IMR-90 (cell line): ENCODE data around the gene RPP40. TPM values are rescaled to one million over a fixed set of nuclear protein-coding genes. Genes with fewer than 3 reads are reported as not detected.

Experiments used
- ATAC-seq: fragments of 200-7000 bp; cut with Tn5 transposase; 2 replicates; pipeline ENCODE4 v1.9.1; 2020; ENCODE audit warnings: low read depth, mild to moderate bottlenecking, moderate library complexity
- BruUV-seq: library from RNA; stranded (reverse); fragments of 400-500 nt; replicated peaks from 2 replicates; lab custom pipeline; 2021; lab: Mats Ljungman, UMichigan
- CTCF ChIA-PET: fragments of 300-600 bp; formaldehyde crosslinking; extraction: SDS; loops from one replicate; lab custom pipeline; 2021; ENCODE audit warnings: antibody characterized with exemption; lab: Yijun Ruan, JAX
- POLR2A ChIA-PET: fragments of 300-600 bp; sonication (Branson Sonifier 250); formaldehyde crosslinking; loops from one replicate; lab custom pipeline; 2022; ENCODE audit warnings: antibody characterized with exemption; ENCODE audit not compliant: unreplicated experiment; lab: Charles Lee
- DNase-seq: peaks from one replicate; pipeline ENCODE4 v3.0.0; 2013
- H2AFZ ChIP-seq: replicated peaks from 2 replicates; pipeline ENCODE3; 2013; ENCODE audit warnings: low read length, mild to moderate bottlenecking; ENCODE audit not compliant: poor library complexity
- H2AK5ac ChIP-seq: 2 replicates; pipeline ENCODE4 v1.6.1; 2013; ENCODE audit warnings: low read depth, low read length, inconsistent platforms
- H2AK9ac ChIP-seq: replicated peaks from 2 replicates; pipeline ENCODE3; 2013; ENCODE audit warnings: mild to moderate bottlenecking, low read depth, low read length, moderate library complexity; ENCODE audit not compliant: poor library complexity
- H2BK120ac ChIP-seq: 2 replicates; pipeline ENCODE4 v1.6.1; 2013; ENCODE audit warnings: low read depth, low read length, inconsistent platforms
- H2BK15ac ChIP-seq: 3 replicates; pipeline ENCODE4 v1.6.1; 2013; ENCODE audit warnings: low read depth, low read length, inconsistent platforms
- H2BK20ac ChIP-seq: 2 replicates; pipeline ENCODE4 v1.6.1; 2013; ENCODE audit warnings: low read depth, mild to moderate bottlenecking, inconsistent platforms, low read length, moderate library complexity
- H2BK5ac ChIP-seq: 2 replicates; pipeline ENCODE4 v1.6.1; 2013; ENCODE audit warnings: mild to moderate bottlenecking, low read depth, low read length, inconsistent platforms; ENCODE audit not compliant: poor library complexity, severe bottlenecking
- H3K14ac ChIP-seq: replicated peaks from 2 replicates; pipeline ENCODE4 v1.6.1; 2013; ENCODE audit warnings: low read depth, low read length, inconsistent platforms
- H3K18ac ChIP-seq: 2 replicates; pipeline ENCODE4 v1.6.1; 2013; ENCODE audit warnings: low read depth, low read length, control low read depth
- H3K23ac ChIP-seq: 2 replicates; pipeline ENCODE4 v1.6.1; 2013; ENCODE audit warnings: low read depth, low read length, inconsistent platforms
- H3K27ac ChIP-seq: 2 replicates; pipeline ENCODE4 v1.5.1; 2013; ENCODE audit warnings: mild to moderate bottlenecking, control low read depth, low read length; ENCODE audit not compliant: insufficient read depth
- H3K27me3 ChIP-seq: 2 replicates; pipeline ENCODE4 v1.6.1; 2013; ENCODE audit warnings: low read length; ENCODE audit not compliant: control insufficient read depth, insufficient read depth
- H3K36me3 ChIP-seq: 2 replicates; pipeline ENCODE4 v1.6.1; 2013; ENCODE audit warnings: low read length, mixed read lengths; ENCODE audit not compliant: control insufficient read depth, insufficient read depth
- H3K4ac ChIP-seq: 2 replicates; pipeline ENCODE4 v1.6.1; 2013; ENCODE audit warnings: low read depth, low read length, inconsistent platforms
- H3K4me1 ChIP-seq: 2 replicates; pipeline ENCODE4 v1.6.1; 2013; ENCODE audit warnings: low read length, mixed read lengths; ENCODE audit not compliant: control insufficient read depth, insufficient read depth
- H3K4me2 ChIP-seq: 2 replicates; pipeline ENCODE4 v1.6.1; 2013; ENCODE audit warnings: low read depth, mild to moderate bottlenecking, control low read depth, low read length, moderate library complexity
- H3K4me3 ChIP-seq: 2 replicates; pipeline ENCODE4 v1.5.1; 2013; ENCODE audit warnings: low read depth, mild to moderate bottlenecking, control low read depth, low read length, moderate library complexity; ENCODE audit not compliant: insufficient read depth
- H3K56ac ChIP-seq: 2 replicates; pipeline ENCODE4 v1.6.1; 2013; ENCODE audit warnings: low read length, inconsistent platforms; ENCODE audit not compliant: insufficient read depth; ENCODE audit errors: extremely low read depth
- H3K79me1 ChIP-seq, 2 experiments: 2 replicates each; pipeline ENCODE4 v1.6.1; 2013; ENCODE audit warnings: low read length in 2 of 2, inconsistent platforms in 1 of 2, low read depth in 1 of 2
- H3K9ac ChIP-seq: 2 replicates; pipeline ENCODE4 v1.6.1; 2013; ENCODE audit warnings: low read depth, low read length, control low read depth
- H3K9me1 ChIP-seq: 2 replicates; pipeline ENCODE4 v1.6.1; 2013; ENCODE audit warnings: low read length, inconsistent platforms; ENCODE audit not compliant: insufficient read depth
- H3K9me3 ChIP-seq: 2 replicates; pipeline ENCODE4 v1.6.1; 2013; ENCODE audit warnings: low read length; ENCODE audit not compliant: control insufficient read depth, insufficient read depth
- H4K20me1 ChIP-seq: 2 replicates; pipeline ENCODE4 v1.6.1; 2013; ENCODE audit warnings: low read length, inconsistent platforms; ENCODE audit not compliant: insufficient read depth
- H4K5ac ChIP-seq: 2 replicates; pipeline ENCODE4 v1.6.1; 2013; ENCODE audit warnings: mild to moderate bottlenecking, low read depth, low read length, control low read depth
- H4K8ac ChIP-seq, 2 experiments: 2 replicates each; pipeline ENCODE4 v1.6.1; 2013; ENCODE audit warnings: low read depth in 2 of 2, low read length in 2 of 2, control low read depth in 1 of 2, inconsistent platforms in 1 of 2
- H4K91ac ChIP-seq: 2 replicates; pipeline ENCODE4 v1.6.1; 2013; ENCODE audit warnings: low read depth, low read length, inconsistent platforms; ENCODE audit not compliant: insufficient read depth
- BHLHE40 ChIP-seq: fragments of 150-350 bp; IDR thresholded peaks from 2 replicates; pipeline ENCODE4 v1.6.1; 2016; ENCODE audit warnings: mild to moderate bottlenecking, low read depth, low read length
- CEBPB ChIP-seq: IDR thresholded peaks from 2 replicates; pipeline ENCODE4 v1.6.1; 2012; ENCODE audit warnings: low read depth, low read length, improper control_type of control experiment
- CHD1 ChIP-seq: IDR thresholded peaks from 2 replicates; pipeline ENCODE4 v1.6.1; 2012; ENCODE audit warnings: low read depth, low read length, improper control_type of control experiment
- FOS ChIP-seq: fragments of 150-350 bp; IDR thresholded peaks from 2 replicates; pipeline ENCODE4 v1.6.1; 2016; ENCODE audit warnings: low read depth, low read length
- MAFK ChIP-seq: IDR thresholded peaks from 2 replicates; pipeline ENCODE4 v1.6.1; 2012; ENCODE audit warnings: low read depth, low read length, improper control_type of control experiment
- MAZ ChIP-seq: IDR thresholded peaks from 2 replicates; pipeline ENCODE4 v1.6.1; 2012; ENCODE audit warnings: low read depth, mild to moderate bottlenecking, low read length, improper control_type of control experiment, moderate library complexity, borderline replicate concordance
- MXI1 ChIP-seq: IDR thresholded peaks from 2 replicates; pipeline ENCODE4 v1.6.1; 2012; ENCODE audit warnings: low read depth, mild to moderate bottlenecking, low read length, moderate library complexity, borderline replicate concordance
- POLR2A ChIP-seq: IDR thresholded peaks from 2 replicates; pipeline ENCODE4 v1.6.1; 2012; ENCODE audit warnings: mild to moderate bottlenecking, low read depth, low read length
- RAD21 ChIP-seq: IDR thresholded peaks from 2 replicates; pipeline ENCODE4 v1.6.1; 2012; ENCODE audit warnings: low read length, improper control_type of control experiment
- RCOR1 ChIP-seq: IDR thresholded peaks from 2 replicates; pipeline ENCODE4 v1.6.1; 2012; ENCODE audit warnings: mild to moderate bottlenecking, low read length, improper control_type of control experiment; ENCODE audit not compliant: insufficient replicate concordance
- RFX5 ChIP-seq: IDR thresholded peaks from 2 replicates; pipeline ENCODE4 v1.8.0; 2012; ENCODE audit warnings: low read depth, mild to moderate bottlenecking, low read length, moderate library complexity
- SMC3 ChIP-seq: fragments of 150-350 bp; IDR thresholded peaks from 2 replicates; pipeline ENCODE4 v1.6.1; 2016; ENCODE audit warnings: low read depth, mild to moderate bottlenecking, antibody characterized with exemption, low read length, moderate library complexity
- WGBS, 2 experiments: methylation state at CpG; one replicate each; pipeline versions ENCODE4 v1.1.5 to v1.1.7; 2013; ENCODE audit warnings: missing lambda C conversion rate in 2 of 2; ENCODE audit not compliant: insufficient read length in 1 of 2; ENCODE audit errors: extremely low coverage in 2 of 2; 5-methylcytosine and 5-hydroxymethylcytosine counted together
- dilution Hi-C: fragments of 300-500 bp; cut with HindIII; formaldehyde crosslinking; loops from one replicate; pipeline ENCODE4 v1.14.3; 2018; ENCODE audit warnings: low sequenced_read_pairs; ENCODE audit not compliant: unreplicated experiment
- in situ Hi-C: fragments of 300-500 bp; cut with MboI; formaldehyde crosslinking; loops from 3 replicates; pipeline ENCODE4 v1.14.3; 2019; ENCODE audit warnings: low sequenced_read_pairs, inconsistent platforms, mixed read lengths
- intact Hi-C: fragments of 100-400 bp; cut with micrococcal nuclease; formaldehyde crosslinking; loops from 2 replicates; pipeline ENCODE4 v1.10.0; 2022
- polyA plus RNA-seq, 3 experiments: library from polyadenylated mRNA; depleted of rRNA; stranded (reverse); fragments of >200 nt; gene quantifications; 2 replicates each; pipeline ENCODE4 v1.2.3, GENCODE V29; 2012; ENCODE audit warnings: low replicate concordance in 1 of 3
- total RNA-seq: library from RNA; depleted of rRNA; stranded (reverse); fragments of >200 nt; gene quantifications from 2 replicates; pipeline ENCODE4 v1.2.3, GENCODE V29; 2012
- TF ChIP-seq, protein P1 (sequence below): fragments of 150-350 bp; IDR thresholded peaks from 2 replicates; pipeline ENCODE4 v1.6.1; 2017; ENCODE audit warnings: mild to moderate bottlenecking, antibody characterized with exemption, low read length, low read depth
- TF ChIP-seq, protein P2 (sequence below): fragments of 150-350 bp; IDR thresholded peaks from 2 replicates; pipeline ENCODE4 v1.6.1; 2016; ENCODE audit warnings: low read depth, mild to moderate bottlenecking, low read length, moderate library complexity, borderline replicate concordance
- TF ChIP-seq, protein P3 (sequence below): conservative IDR thresholded peaks from 2 replicates; pipeline ENCODE4 v1.5.1; 2012; ENCODE audit warnings: mild to moderate bottlenecking, low read depth, low read length, improper control_type of control experiment

Gene RPP40
- total and polyA plus RNA-seq, 2 of the 4 experiments (the other 2 are of a cell fraction) = 8.1 to 22.2 TPM

DNA sequence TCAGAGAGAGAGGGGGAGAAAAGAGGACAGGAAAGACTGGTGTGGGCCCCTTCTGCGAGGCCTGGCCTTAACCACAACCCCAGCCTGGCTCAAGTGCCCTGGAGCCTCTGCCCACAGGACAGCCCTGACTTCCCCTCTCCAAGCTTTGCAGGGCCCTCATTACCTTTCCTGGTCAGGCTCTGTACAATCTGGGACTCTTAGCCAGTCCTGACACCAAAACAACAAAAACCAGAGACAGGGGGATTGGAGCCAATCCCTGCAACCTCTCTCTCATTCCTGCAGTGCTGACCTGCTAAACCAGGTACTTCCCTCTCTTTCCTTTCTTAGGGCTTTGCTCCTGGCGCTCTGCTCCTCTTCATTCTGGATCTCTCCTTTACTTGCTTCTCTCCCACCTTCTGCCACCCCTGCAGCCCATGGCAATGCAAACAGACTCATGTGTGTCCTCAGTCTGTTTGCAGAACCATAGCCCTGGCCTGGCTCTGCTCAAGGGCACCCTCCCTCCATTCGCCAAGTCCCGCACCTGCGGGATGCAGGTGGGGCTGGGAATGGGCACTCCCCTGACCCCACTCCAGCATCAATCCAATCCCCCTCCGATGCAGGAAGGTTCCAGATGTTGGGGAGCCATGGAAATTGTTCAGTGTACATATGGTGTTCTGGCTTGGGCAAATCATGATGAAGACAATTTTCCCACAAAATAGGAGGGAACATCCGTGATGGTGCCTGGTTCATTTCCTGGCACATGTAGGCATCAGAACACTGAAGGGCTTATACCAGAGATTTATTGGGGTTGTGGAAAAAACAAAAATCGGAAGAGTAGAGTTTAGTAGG is 38.1 kb downstream of the RPP40 start:
- H2AFZ ChIP-seq = no peak overlapping the region
- H2BK120ac ChIP-seq = no peak overlapping the region
- 100% methylated on average over 2 of the region's 8 CpGs; no CpG with 5 or more reads in 1 of the 2 experiments for WGBS, 2 experiments
- no peak overlapping the region for H3K4me3 ChIP-seq
- CTCF ChIA-PET = no interaction called here
- H3K23ac ChIP-seq = no peak overlapping the region
- DNase-seq (no peak), ATAC-seq (no peak)
- H3K4me1 ChIP-seq = peaks cover 4% of the 10 kb centered on the region; the same call in 1 of the 2 replicates
- H4K5ac ChIP-seq = no peak overlapping the region
- no peaks in the 10 kb centered on the region for H3K9me3 ChIP-seq
- no peaks in the 10 kb centered on the region for H3K79me1 ChIP-seq
- intact Hi-C loops = no loop called here
- dilution Hi-C loops = no loop called here
- no peak overlapping the region for H2BK15ac ChIP-seq
- no peak overlapping the region for H3K18ac ChIP-seq
- no peaks in the 10 kb centered on the region for H3K27me3 ChIP-seq
- no peak overlapping the region for H4K91ac ChIP-seq
- no peak overlapping the region for H3K27ac ChIP-seq
- no peak overlapping the region for H2BK5ac ChIP-seq
- H3K9me1 ChIP-seq = peaks cover 12% of the 10 kb centered on the region; the same call in 1 of the 2 replicates
- no peak overlapping the region for H3K56ac ChIP-seq
- H3K36me3 ChIP-seq = no peaks in the 10 kb centered on the region
- no TSS peak for BruUV-seq
- H3K4me2 ChIP-seq = no peak overlapping the region
- POLR2A ChIA-PET = no interaction called here
- H2BK20ac ChIP-seq = no peak overlapping the region
- H3K14ac ChIP-seq = no peak overlapping the region
- H3K9ac ChIP-seq = no peak overlapping the region
- no peak overlapping the region for H3K4ac ChIP-seq
- no peak overlapping the region for H2AK9ac ChIP-seq
- in situ Hi-C loops = no loop called here
- H4K20me1 ChIP-seq = no peaks in the 10 kb centered on the region
- no peak overlapping the region for H4K8ac ChIP-seq
- no peak overlapping the region for H2AK5ac ChIP-seq
- TF ChIP-seq MAFK (no peak), CEBPB (no peak), RFX5 (no peak), SMC3 (no peak), RAD21 (no peak), CHD1 (no peak), MXI1 (no peak), RCOR1 (no peak), POLR2A (no peak), MAZ (no peak), BHLHE40 (no peak), FOS (no peak)
- TF ChIP-seq, protein P1, sequence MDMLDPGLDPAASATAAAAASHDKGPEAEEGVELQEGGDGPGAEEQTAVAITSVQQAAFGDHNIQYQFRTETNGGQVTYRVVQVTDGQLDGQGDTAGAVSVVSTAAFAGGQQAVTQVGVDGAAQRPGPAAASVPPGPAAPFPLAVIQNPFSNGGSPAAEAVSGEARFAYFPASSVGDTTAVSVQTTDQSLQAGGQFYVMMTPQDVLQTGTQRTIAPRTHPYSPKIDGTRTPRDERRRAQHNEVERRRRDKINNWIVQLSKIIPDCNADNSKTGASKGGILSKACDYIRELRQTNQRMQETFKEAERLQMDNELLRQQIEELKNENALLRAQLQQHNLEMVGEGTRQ = no peak
- TF ChIP-seq, protein P2, sequence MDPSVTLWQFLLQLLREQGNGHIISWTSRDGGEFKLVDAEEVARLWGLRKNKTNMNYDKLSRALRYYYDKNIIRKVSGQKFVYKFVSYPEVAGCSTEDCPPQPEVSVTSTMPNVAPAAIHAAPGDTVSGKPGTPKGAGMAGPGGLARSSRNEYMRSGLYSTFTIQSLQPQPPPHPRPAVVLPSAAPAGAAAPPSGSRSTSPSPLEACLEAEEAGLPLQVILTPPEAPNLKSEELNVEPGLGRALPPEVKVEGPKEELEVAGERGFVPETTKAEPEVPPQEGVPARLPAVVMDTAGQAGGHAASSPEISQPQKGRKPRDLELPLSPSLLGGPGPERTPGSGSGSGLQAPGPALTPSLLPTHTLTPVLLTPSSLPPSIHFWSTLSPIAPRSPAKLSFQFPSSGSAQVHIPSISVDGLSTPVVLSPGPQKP = no peak
- TF ChIP-seq, protein P3, sequence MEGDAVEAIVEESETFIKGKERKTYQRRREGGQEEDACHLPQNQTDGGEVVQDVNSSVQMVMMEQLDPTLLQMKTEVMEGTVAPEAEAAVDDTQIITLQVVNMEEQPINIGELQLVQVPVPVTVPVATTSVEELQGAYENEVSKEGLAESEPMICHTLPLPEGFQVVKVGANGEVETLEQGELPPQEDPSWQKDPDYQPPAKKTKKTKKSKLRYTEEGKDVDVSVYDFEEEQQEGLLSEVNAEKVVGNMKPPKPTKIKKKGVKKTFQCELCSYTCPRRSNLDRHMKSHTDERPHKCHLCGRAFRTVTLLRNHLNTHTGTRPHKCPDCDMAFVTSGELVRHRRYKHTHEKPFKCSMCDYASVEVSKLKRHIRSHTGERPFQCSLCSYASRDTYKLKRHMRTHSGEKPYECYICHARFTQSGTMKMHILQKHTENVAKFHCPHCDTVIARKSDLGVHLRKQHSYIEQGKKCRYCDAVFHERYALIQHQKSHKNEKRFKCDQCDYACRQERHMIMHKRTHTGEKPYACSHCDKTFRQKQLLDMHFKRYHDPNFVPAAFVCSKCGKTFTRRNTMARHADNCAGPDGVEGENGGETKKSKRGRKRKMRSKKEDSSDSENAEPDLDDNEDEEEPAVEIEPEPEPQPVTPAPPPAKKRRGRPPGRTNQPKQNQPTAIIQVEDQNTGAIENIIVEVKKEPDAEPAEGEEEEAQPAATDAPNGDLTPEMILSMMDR = no peak
